Measurements from ENCODE around the gene TOX2.

GRCh38 chr20:43959920-43960227, 45.2 kb downstream of the TOX2 start:
- no peak for TF ChIP-seq CTCF (conservative IDR thresholded peaks at IDR 0.05 in 1 of 2, IDR thresholded peaks at IDR 0.05 in 1 of 2; ENCODE audit: extremely low read depth in 1 of 2, insufficient read depth in 1 of 2, low read depth in 1 of 2, low read length in 2 of 2)
- no peak for TF ChIP-seq EZH2 (IDR thresholded peaks at IDR 0.05; ENCODE audit: borderline replicate concordance, low read length)

Data from mammary epithelial cell (primary cell).